OCI-M1 (cell line): ENCODE measurements around the gene FTH1.

Experiments used
- DNase-seq: peaks from one replicate; lab custom pipeline; 2025; lab: John Stamatoyannopoulos, UW

FTH1 gene

GRCh38 chr11:61978703-61979661 lies 11.5 kb upstream of the FTH1 start:
- no peak for DNase-seq

- DNase-seq: no peak
Observed at GRCh38 chr11:61976813-61977475, 9.5 kb upstream of the FTH1 start.

- no peak for DNase-seq
Observed at GRCh38 chr11:61976420-61976800, 9.0 kb upstream of the FTH1 start.

- DNase-seq: no peak
Observed at GRCh38 chr11:61975638-61976419, 8.4 kb upstream of the FTH1 start.

- no peak for DNase-seq
Observed at GRCh38 chr11:61974766-61975631, 7.6 kb upstream of the FTH1 start.

GRCh38 chr11:61973476-61974162 lies 6.2 kb upstream of the FTH1 start:
- no peak for DNase-seq

- peak; percentile 59 for DNase-seq
Observed at GRCh38 chr11:61972672-61973475, 5.4 kb upstream of the FTH1 start.

- DNase-seq: no peak
Observed at GRCh38 chr11:61972112-61972671, 4.8 kb upstream of the FTH1 start.

GRCh38 chr11:61971248-61972111 lies 4.0 kb upstream of the FTH1 start:
- peak; percentile 99 for DNase-seq

GRCh38 chr11:61969838-61970662 lies 2.6 kb upstream of the FTH1 start:
- peak; percentile 84 for DNase-seq

- DNase-seq: no peak
Observed at GRCh38 chr11:61969391-61969758, 1.9 kb upstream of the FTH1 start.

GRCh38 chr11:61968758-61969390 lies 1.4 kb upstream of the FTH1 start:
- DNase-seq: no peak

- peak; percentile 77 for DNase-seq
Observed at GRCh38 chr11:61967924-61968757, 707 bp upstream of the FTH1 start.

- DNase-seq: peak; percentile 84
Observed at GRCh38 chr11:61966734-61967115, 709 bp downstream of the FTH1 start.

GRCh38 chr11:61964666-61965271 lies 2.7 kb downstream of the FTH1 start:
- peak; percentile 60 for DNase-seq

GRCh38 chr11:61964058-61964665 lies 3.3 kb downstream of the FTH1 start:
- peak; percentile 69 for DNase-seq
